ENCODE results near the gene CCDC9B. TPM values are rescaled to one million over a fixed set of nuclear protein-coding genes. Genes with fewer than 3 reads are reported as not detected.
A peak's percentile ranks its signal among the peaks of the same experiment; 100 is the strongest.

The CCDC9B gene
- total RNA-seq, 1 experiment from 2014 or later = 102 TPM

DNA sequence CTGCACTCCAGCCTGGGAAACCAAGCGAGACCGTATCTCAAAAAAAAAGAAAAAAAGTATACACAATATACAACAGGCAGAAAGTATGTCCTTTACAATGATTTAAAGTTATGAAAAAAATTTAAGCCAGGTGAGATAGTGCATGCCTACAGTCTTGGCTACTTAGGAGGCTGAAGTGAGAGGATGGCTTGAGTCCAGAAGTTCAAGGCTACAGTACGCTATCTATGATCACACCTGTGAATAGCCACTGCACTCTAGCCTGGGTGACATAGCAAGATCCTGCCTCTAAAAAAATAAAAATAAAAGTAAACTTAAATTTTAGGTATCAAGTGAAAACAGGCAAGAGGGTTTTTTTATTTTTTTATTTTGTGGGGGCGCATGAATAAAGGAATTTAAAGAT is 38.6 kb upstream of the CCDC9B start:
- intact Hi-C loops (cut with micrococcal nuclease; ENCODE audit: unreplicated experiment) = no loop called here
- no peak for DNase-seq
- H3K27ac Mint-ChIP-seq (ENCODE audit: unreplicated experiment) = peak overlapping the region; percentile 76
- peaks cover 12% of the 10 kb centered on the region for H3K4me1 Mint-ChIP-seq (ENCODE audit: low read depth, unreplicated experiment)
- no peaks in the 10 kb centered on the region for H3K27me3 Mint-ChIP-seq (ENCODE audit: unreplicated experiment)
- CTCF ChIA-PET = no interaction called here
- no peaks in the 10 kb centered on the region for H3K9me3 Mint-ChIP-seq (ENCODE audit: low read depth, unreplicated experiment)
- H3K4me3 Mint-ChIP-seq (ENCODE audit: low read depth, unreplicated experiment) = no peak overlapping the region
- H3K36me3 Mint-ChIP-seq (ENCODE audit: insufficient read depth, unreplicated experiment) = peaks cover 17% of the 10 kb centered on the region
- no TSS peak for BruUV-seq (replicated peaks)
- TF ChIP-seq, protein P1, sequence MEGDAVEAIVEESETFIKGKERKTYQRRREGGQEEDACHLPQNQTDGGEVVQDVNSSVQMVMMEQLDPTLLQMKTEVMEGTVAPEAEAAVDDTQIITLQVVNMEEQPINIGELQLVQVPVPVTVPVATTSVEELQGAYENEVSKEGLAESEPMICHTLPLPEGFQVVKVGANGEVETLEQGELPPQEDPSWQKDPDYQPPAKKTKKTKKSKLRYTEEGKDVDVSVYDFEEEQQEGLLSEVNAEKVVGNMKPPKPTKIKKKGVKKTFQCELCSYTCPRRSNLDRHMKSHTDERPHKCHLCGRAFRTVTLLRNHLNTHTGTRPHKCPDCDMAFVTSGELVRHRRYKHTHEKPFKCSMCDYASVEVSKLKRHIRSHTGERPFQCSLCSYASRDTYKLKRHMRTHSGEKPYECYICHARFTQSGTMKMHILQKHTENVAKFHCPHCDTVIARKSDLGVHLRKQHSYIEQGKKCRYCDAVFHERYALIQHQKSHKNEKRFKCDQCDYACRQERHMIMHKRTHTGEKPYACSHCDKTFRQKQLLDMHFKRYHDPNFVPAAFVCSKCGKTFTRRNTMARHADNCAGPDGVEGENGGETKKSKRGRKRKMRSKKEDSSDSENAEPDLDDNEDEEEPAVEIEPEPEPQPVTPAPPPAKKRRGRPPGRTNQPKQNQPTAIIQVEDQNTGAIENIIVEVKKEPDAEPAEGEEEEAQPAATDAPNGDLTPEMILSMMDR (IDR thresholded peaks at IDR 0.05; ENCODE audit: unreplicated experiment) = no peak

DNA sequence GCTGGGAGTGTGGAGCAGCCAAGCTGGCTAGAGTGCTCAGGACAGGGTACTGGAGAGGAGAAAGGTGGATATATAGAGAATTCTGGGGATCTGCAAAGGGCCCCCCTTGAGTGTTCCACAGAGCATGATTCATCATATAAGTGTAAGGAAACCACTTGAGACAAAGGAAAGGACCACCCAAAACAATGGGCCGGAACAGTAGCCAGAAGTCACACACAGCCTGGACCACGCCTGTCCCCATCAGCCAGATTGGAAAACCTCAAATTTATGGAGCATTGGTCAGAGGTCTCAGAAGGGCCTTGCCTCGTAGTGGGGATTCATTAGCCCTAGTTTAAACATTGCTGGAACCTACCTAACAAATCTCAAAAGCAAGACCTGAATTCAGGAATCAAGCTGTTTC is 36.9 kb upstream of the CCDC9B start:
- no peaks in the 10 kb centered on the region for H3K9me3 Mint-ChIP-seq (ENCODE audit: low read depth, unreplicated experiment)
- H3K4me3 Mint-ChIP-seq (ENCODE audit: low read depth, unreplicated experiment) = no peak overlapping the region
- no peak for DNase-seq
- CTCF ChIA-PET = no interaction called here
- peaks cover 7% of the 10 kb centered on the region for H3K36me3 Mint-ChIP-seq (ENCODE audit: insufficient read depth, unreplicated experiment)
- intact Hi-C loops (cut with micrococcal nuclease; ENCODE audit: unreplicated experiment) = no loop called here
- TF ChIP-seq, protein P1 (IDR thresholded peaks at IDR 0.05; ENCODE audit: unreplicated experiment) = no peak
- no peaks in the 10 kb centered on the region for H3K27me3 Mint-ChIP-seq (ENCODE audit: unreplicated experiment)
- no TSS peak for BruUV-seq (replicated peaks)
- no peak overlapping the region for H3K27ac Mint-ChIP-seq (ENCODE audit: unreplicated experiment)
- peaks cover 12% of the 10 kb centered on the region for H3K4me1 Mint-ChIP-seq (ENCODE audit: low read depth, unreplicated experiment)

DNA sequence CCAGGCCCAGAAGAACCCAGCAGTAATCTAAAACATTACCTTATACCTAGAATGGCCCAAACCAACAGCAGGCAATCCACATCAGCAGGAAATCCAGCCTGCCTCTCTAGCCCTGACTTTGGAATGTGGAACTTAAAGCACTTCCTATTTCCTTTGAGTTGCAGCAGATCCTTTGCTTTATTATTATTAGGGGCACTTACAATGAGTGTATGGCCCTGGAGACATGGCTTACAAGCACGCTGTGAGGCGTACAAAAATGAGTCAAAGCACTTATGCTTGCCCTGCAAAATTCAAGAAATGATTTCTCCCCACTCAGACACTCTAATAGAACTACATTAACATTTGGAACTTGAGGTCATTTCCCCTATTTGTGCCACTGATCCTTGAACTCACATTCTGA is 32.2 kb upstream of the CCDC9B start:
- BruUV-seq (replicated peaks) = no TSS peak
- H3K27me3 Mint-ChIP-seq (ENCODE audit: unreplicated experiment) = no peaks in the 10 kb centered on the region
- no peak for DNase-seq
- CTCF ChIA-PET = no interaction called here
- no peak overlapping the region for H3K27ac Mint-ChIP-seq (ENCODE audit: unreplicated experiment)
- no peak overlapping the region for H3K4me3 Mint-ChIP-seq (ENCODE audit: low read depth, unreplicated experiment)
- H3K36me3 Mint-ChIP-seq (ENCODE audit: insufficient read depth, unreplicated experiment) = no peaks in the 10 kb centered on the region
- intact Hi-C loops (cut with micrococcal nuclease; ENCODE audit: unreplicated experiment) = no loop called here
- TF ChIP-seq, protein P1 (IDR thresholded peaks at IDR 0.05; ENCODE audit: unreplicated experiment) = no peak
- peaks cover under 1% of the 10 kb centered on the region for H3K4me1 Mint-ChIP-seq (ENCODE audit: low read depth, unreplicated experiment)
- H3K9me3 Mint-ChIP-seq (ENCODE audit: low read depth, unreplicated experiment) = no peaks in the 10 kb centered on the region

DNA sequence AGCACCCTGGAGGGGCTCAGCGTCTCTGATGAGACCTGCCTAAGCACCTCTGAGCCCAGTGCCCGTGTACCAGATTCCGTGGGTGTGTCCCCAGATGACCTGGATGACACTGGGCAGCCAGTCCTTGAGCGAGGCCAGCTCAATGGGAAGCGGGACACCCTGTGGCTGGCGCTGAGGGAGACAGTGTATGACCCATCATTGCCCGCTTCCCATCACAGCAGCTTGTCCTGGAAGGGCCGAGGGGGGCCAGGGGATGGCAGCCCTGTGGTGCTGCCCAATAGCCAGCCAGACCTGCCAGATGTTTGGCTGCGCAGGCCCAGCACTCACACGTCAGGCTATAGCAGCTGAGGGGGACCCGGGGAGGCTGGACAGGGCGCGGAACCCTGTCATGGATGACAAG is 29.2 kb upstream of the CCDC9B start:
- CTCF ChIA-PET = no interaction called here
- no peak overlapping the region for H3K4me3 Mint-ChIP-seq (ENCODE audit: low read depth, unreplicated experiment)
- peaks cover 11% of the 10 kb centered on the region for H3K4me1 Mint-ChIP-seq (ENCODE audit: low read depth, unreplicated experiment)
- no peak overlapping the region for H3K27ac Mint-ChIP-seq (ENCODE audit: unreplicated experiment)
- BruUV-seq (replicated peaks) = no TSS peak
- intact Hi-C loops (cut with micrococcal nuclease; ENCODE audit: unreplicated experiment) = no loop called here
- TF ChIP-seq, protein P1 (IDR thresholded peaks at IDR 0.05; ENCODE audit: unreplicated experiment) = no peak
- H3K9me3 Mint-ChIP-seq (ENCODE audit: low read depth, unreplicated experiment) = no peaks in the 10 kb centered on the region
- no peaks in the 10 kb centered on the region for H3K27me3 Mint-ChIP-seq (ENCODE audit: unreplicated experiment)
- no peak for DNase-seq
- peaks cover 5% of the 10 kb centered on the region for H3K36me3 Mint-ChIP-seq (ENCODE audit: insufficient read depth, unreplicated experiment)

DNA sequence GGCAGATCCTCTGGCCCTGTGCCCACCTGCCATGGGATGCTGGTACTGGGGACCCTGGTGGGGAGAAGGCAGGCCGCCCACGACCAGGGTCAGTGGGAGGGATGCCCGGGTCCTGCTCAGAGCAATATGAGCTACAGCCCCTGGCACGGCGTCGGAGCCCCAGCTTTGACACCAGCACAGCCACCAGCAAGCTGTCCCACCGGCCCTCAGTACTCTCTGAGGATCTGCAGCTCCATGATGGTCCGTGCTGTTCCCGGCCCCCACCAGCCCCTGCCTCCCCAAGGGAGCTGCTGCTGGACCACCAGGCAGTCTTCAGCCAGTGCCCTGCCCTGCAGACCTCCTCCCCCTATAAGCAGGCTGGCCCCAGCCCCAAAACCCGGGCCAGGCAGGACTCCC is 28.7 kb upstream of the CCDC9B start:
- H3K4me3 Mint-ChIP-seq (ENCODE audit: low read depth, unreplicated experiment) = no peak overlapping the region
- TF ChIP-seq, protein P1 (IDR thresholded peaks at IDR 0.05; ENCODE audit: unreplicated experiment) = no peak
- intact Hi-C loops (cut with micrococcal nuclease; ENCODE audit: unreplicated experiment) = no loop called here
- H3K4me1 Mint-ChIP-seq (ENCODE audit: low read depth, unreplicated experiment) = peaks cover 11% of the 10 kb centered on the region
- BruUV-seq (replicated peaks) = no TSS peak
- DNase-seq = no peak
- H3K27ac Mint-ChIP-seq (ENCODE audit: unreplicated experiment) = no peak overlapping the region
- CTCF ChIA-PET = no interaction called here
- no peaks in the 10 kb centered on the region for H3K9me3 Mint-ChIP-seq (ENCODE audit: low read depth, unreplicated experiment)
- H3K27me3 Mint-ChIP-seq (ENCODE audit: unreplicated experiment) = no peaks in the 10 kb centered on the region
- H3K36me3 Mint-ChIP-seq (ENCODE audit: insufficient read depth, unreplicated experiment) = peaks cover 5% of the 10 kb centered on the region

Measured in Calu3 (cell line).